Measurements from ENCODE around the gene NME1.

DNA sequence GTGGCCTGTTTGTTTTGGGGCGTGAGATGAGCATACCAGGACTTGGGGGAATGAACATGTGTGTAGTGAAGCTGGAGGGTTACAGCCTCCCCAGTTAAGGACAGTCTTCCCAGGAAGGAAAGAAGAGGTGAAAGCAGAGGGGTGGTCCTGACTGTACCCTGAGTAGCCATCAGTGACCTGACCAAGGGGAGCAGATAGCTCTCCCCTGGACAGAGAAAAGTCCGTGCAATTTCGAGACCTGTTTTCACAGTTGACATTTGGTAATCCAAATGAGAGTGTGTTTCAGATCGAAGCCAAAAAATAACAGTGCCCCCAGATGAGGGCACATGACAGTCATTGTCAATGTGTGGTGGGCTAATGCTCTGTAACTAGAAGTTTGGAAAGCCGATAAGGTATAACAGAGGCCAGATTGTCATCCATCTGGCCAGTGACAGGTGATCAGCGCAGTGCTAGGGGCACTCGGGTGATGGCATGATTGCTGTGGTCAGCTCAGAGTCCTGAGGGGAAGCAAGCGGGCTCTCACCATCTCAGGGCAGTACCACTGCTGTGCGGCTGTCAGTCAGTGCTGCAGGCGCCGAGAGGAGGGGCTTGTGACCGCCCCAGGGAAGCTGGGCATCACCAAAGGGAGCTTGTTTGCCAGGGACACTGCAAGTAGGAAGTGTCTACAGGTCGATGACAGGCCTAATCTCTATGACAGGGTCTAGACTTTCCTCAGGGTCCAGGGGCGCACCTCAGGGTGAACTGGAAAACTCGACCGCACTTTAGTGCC, 11.7 kb downstream of the NME1 start:
- TF ChIP-seq CTCF (IDR thresholded peaks at IDR 0.05; ENCODE audit: poor library complexity, severe bottlenecking) (no peak), POLR2AphosphoS5 (IDR thresholded peaks at IDR 0.05) (no peak), MXI1 (conservative IDR thresholded peaks at IDR 0.05; ENCODE audit: poor library complexity, severe bottlenecking) (no peak)

Data from neural cell (in vitro differentiated cells).